Measurements from ENCODE around the gene EHMT1. TPM values are rescaled to one million over a fixed set of nuclear protein-coding genes. Genes with fewer than 3 reads are reported as not detected.

Gene EHMT1
- total and polyA plus RNA-seq, 2 of the 8 experiments (the other 6 are each of a cell fraction or from before 2014, with no cell fraction given): 95.7 to 163 TPM

DNA sequence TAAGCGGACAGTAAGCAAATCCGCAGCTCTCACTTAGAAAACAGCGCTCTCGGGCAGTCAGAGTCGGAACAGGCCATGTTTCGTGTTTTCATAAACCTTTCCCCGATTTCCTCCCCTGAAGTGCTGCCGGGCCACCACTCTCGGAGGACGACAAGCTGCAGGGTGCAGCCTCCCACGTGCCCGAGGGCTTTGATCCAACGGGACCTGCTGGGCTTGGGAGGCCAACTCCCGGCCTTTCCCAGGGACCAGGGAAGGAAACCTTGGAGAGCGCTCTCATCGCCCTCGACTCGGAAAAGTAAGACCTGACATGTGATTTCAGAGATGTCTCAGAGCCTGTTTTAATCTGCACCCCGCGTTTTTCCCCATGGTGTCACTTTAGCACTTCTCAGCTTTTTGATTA lies 159.0 kb downstream of the EHMT1 start:
- Histone ChIP-seq H3K9me3 (ENCODE audit: insufficient read depth in 2 of 2, low read depth in 1 of 2, low read length in 1 of 2) (no peaks in the 10 kb centered on the region), H3K27ac (ENCODE audit: low read depth, low read length) (no peak overlapping the region), H4K91ac (replicated peaks; ENCODE audit: insufficient read length, low read length) (no peak overlapping the region), H3K36me3 (ENCODE audit: control insufficient read depth in 2 of 4, insufficient read depth in 4 of 4, low read length in 3 of 4) (peaks cover 20 to 70% (median 37%) of the 10 kb centered on the region in 4 experiments), H2AFZ (ENCODE audit: low read length) (no peak overlapping the region), H3K79me1 (ENCODE audit: low read depth, low read length) (peaks cover 7% of the 10 kb centered on the region; the same call in 1 of the 2 replicates), H3K4me1 (replicated peaks in 1 of 4; ENCODE audit: control insufficient read depth in 3 of 4, insufficient read depth in 4 of 4, low read length in 3 of 4) (no peaks in the 10 kb centered on the region), H3K27me3 (replicated peaks in 1 of 4; ENCODE audit: control insufficient read depth in 3 of 4, extremely low read depth in 1 of 4, insufficient read depth in 3 of 4, low read length in 3 of 4) (no peaks in the 10 kb centered on the region), H3K18ac (ENCODE audit: extremely low read depth, low read length) (no peak overlapping the region), H2BK15ac (ENCODE audit: low read length) (no peak overlapping the region), H2BK120ac (replicated peaks; ENCODE audit: low read depth, low read length) (no peak overlapping the region), H2BK12ac (ENCODE audit: low read depth, low read length) (no peak overlapping the region), H3K4ac (replicated peaks; ENCODE audit: insufficient read length, low read depth, low read length) (no peak overlapping the region), H3K23ac (ENCODE audit: insufficient read length) (no peak overlapping the region), H3K14ac (ENCODE audit: insufficient read length) (no peak overlapping the region), H3K79me2 (ENCODE audit: control insufficient read depth in 1 of 2, insufficient read depth in 2 of 2, low read length in 2 of 2) (peaks cover 0 to 4% of the 10 kb centered on the region in 2 experiments; a peak in 1 of 4 replicates), H3K4me3 (ENCODE audit: extremely low read depth in 1 of 4, insufficient read depth in 2 of 4, low read depth in 3 of 4, low read length in 4 of 4) (no peak overlapping the region), H2AK5ac (ENCODE audit: low read depth, low read length) (no peak overlapping the region), H4K5ac (ENCODE audit: insufficient read length, low read depth, low read length) (no peak overlapping the region), H2BK5ac (ENCODE audit: low read depth, low read length) (no peak overlapping the region), H4K8ac (ENCODE audit: extremely low read depth, insufficient read depth, low read length) (no peak overlapping the region), H2BK20ac (ENCODE audit: low read length) (no peak overlapping the region), H4K20me1 (replicated peaks in 1 of 2; ENCODE audit: control insufficient read depth in 1 of 2, insufficient read depth in 2 of 2, low read length in 2 of 2) (peaks cover 4 to 5% of the 10 kb centered on the region in 2 experiments), H3K9ac (replicated peaks in 1 of 4; ENCODE audit: extremely low read depth in 1 of 4, low read depth in 3 of 4, low read length in 3 of 4) (no peak overlapping the region), H3K23me2 (ENCODE audit: low read depth, low read length) (no peaks in the 10 kb centered on the region), H3K4me2 (ENCODE audit: insufficient read depth in 1 of 2, low read depth in 2 of 2, low read length in 2 of 2) (no peak overlapping the region), H3K56ac (replicated peaks; ENCODE audit: insufficient read length, low read depth, low read length) (no peak overlapping the region)
- TF ChIP-seq FOSL1 (IDR thresholded peaks at IDR 0.05; ENCODE audit: insufficient read depth, low read depth, low read length): no peak
- no peak for TF ChIP-seq POLR2AphosphoS5 (IDR thresholded peaks at IDR 0.05; ENCODE audit: low read depth, low read length)
- CTCF ChIA-PET (ENCODE audit: partially characterized antibody): interaction anchor here (1.1 to 1.5 kb wide), 5 partner anchors 40 to 195 kb away, joined by 3 to 4 read pairs (median 3); no protein-coding TSS in a partner anchor
- DNase-seq (ENCODE audit: low read depth in 1 of 2, low spot score in 2 of 2) (no peak), FAIRE-seq (no peak)
- POLR2A ChIA-PET (ENCODE audit: partially characterized antibody): interaction anchor here (1.1 kb wide), 1 partner anchor 20 kb away, joined by 3 read pairs; no protein-coding TSS in a partner anchor
- WGBS, 2 experiments (ENCODE audit: extremely low coverage in 1 of 2, insufficient coverage in 1 of 2, insufficient read length in 1 of 2, insufficient replicate concordance in 2 of 2, low coverage in 1 of 2, low lambda C conversion rate in 2 of 2, missing lambda C conversion rate in 1 of 2): 94% methylated on average over 20 of the region's 20 CpGs; no CpG with 5 or more reads in 1 of the 2 experiments

Data from H1 (cell line).